Measurements from ENCODE around the gene ADGRF3. TPM values are rescaled to one million over a fixed set of nuclear protein-coding genes. Genes with fewer than 3 reads are reported as not detected.

The ADGRF3 gene
- total and polyA plus RNA-seq, 10 of the 15 experiments (the other 5 are each of a cell fraction or from before 2014, with no cell fraction given) = 0.03 to 3.1 (median 0.84) TPM

- TF ChIP-seq BACH1 (IDR thresholded peaks at IDR 0.05; ENCODE audit: borderline replicate concordance) (no peak), IRF4 (IDR thresholded peaks at IDR 0.05; ENCODE audit: low read depth, low read length) (no peak), ELK1 (IDR thresholded peaks at IDR 0.05; ENCODE audit: low read depth, low read length) (no peak)
- RAD21 ChIA-PET (ENCODE audit: unreplicated experiment) = no interaction called here
- H2AFZ ChIP-seq (ENCODE audit: control insufficient read depth, low read depth, low read length) = no peak overlapping the region
- H3K4me1 ChIP-seq (ENCODE audit: control insufficient read depth, insufficient read depth, low read length) = peaks cover 2% of the 10 kb centered on the region; the same call in 1 of the 2 replicates
- FAIRE-seq (no peak), ATAC-seq (no peak), DNase-seq (ENCODE audit: low read depth, low spot score) (no peak)
- no peak overlapping the region for H3K4me2 ChIP-seq (ENCODE audit: control insufficient read depth, insufficient read depth)
- H4K20me1 ChIP-seq (ENCODE audit: control insufficient read depth, insufficient read depth) = no peaks in the 10 kb centered on the region; the same call in 1 of the 2 replicates
- no peak overlapping the region for H3K4me3 ChIP-seq
- BruUV-seq (replicated peaks) = no TSS peak
- no peaks in the 10 kb centered on the region for H3K9me3 ChIP-seq (replicated peaks; ENCODE audit: control insufficient read depth, insufficient read depth, low read length)
- no peaks in the 10 kb centered on the region; a peak in 1 of 4 replicates for H3K27me3 ChIP-seq (replicated peaks in 1 of 2; ENCODE audit: control insufficient read depth in 2 of 2, insufficient read depth in 2 of 2, low read length in 1 of 2)
- H3K79me2 ChIP-seq (ENCODE audit: control insufficient read depth, insufficient read depth, low read length) = no peaks in the 10 kb centered on the region
- SMC1A ChIA-PET (ENCODE audit: uncharacterized antibody, unreplicated experiment) = interaction anchor here (0.9 kb wide), 1 partner anchor 16 kb away, joined by 3 read pairs; no protein-coding TSS in a partner anchor
- H3K9ac ChIP-seq (ENCODE audit: control insufficient read depth, insufficient read depth, low read length) = no peak overlapping the region
- POLR2A ChIA-PET = no interaction called here
- intact Hi-C loops (cut with micrococcal nuclease; ENCODE audit: unreplicated experiment) = no loop called here
- no peaks in the 10 kb centered on the region for H3K36me3 ChIP-seq (ENCODE audit: control insufficient read depth in 2 of 2, insufficient read depth in 2 of 2, low read length in 1 of 2)
- CTCF ChIA-PET = interaction anchor here (0.9 to 1.5 kb wide), 2 partner anchors 8 to 12 kb away, joined by 6 read pairs; no protein-coding TSS in a partner anchor
- no peak overlapping the region for H3K27ac ChIP-seq (ENCODE audit: control insufficient read depth, insufficient read depth)
- in situ Hi-C loops (cut with MboI) = no loop called here
- WGBS (ENCODE audit: insufficient coverage, insufficient replicate concordance, low lambda C conversion rate, missing lambda C conversion rate) = 23% methylated on average over 6 of the region's 6 CpGs
These were observed 27.6 kb downstream of the ADGRF3 start for GRCh38 chr2:26318950-26319349.

GRCh38 chr2:26317377-26318105 lies 29.0 kb downstream of the ADGRF3 start:
- Histone ChIP-seq H3K79me2 (ENCODE audit: control insufficient read depth, insufficient read depth, low read length) (no peaks in the 10 kb centered on the region), H3K36me3 (ENCODE audit: control insufficient read depth in 2 of 2, insufficient read depth in 2 of 2, low read length in 1 of 2) (no peaks in the 10 kb centered on the region), H3K9ac (ENCODE audit: control insufficient read depth, insufficient read depth, low read length) (no peak overlapping the region), H3K4me2 (ENCODE audit: control insufficient read depth, insufficient read depth) (no peak overlapping the region), H3K27ac (ENCODE audit: control insufficient read depth, insufficient read depth) (no peak overlapping the region), H3K9me3 (replicated peaks; ENCODE audit: control insufficient read depth, insufficient read depth, low read length) (no peaks in the 10 kb centered on the region), H2AFZ (ENCODE audit: control insufficient read depth, low read depth, low read length) (no peak overlapping the region), H3K4me3 (no peak overlapping the region), H4K20me1 (ENCODE audit: control insufficient read depth, insufficient read depth) (no peaks in the 10 kb centered on the region; the same call in 1 of the 2 replicates), H3K27me3 (replicated peaks in 1 of 2; ENCODE audit: control insufficient read depth in 2 of 2, insufficient read depth in 2 of 2, low read length in 1 of 2) (no peaks in the 10 kb centered on the region; a peak in 1 of 4 replicates), H3K4me1 (ENCODE audit: control insufficient read depth, insufficient read depth, low read length) (peaks cover 2% of the 10 kb centered on the region; the same call in 1 of the 2 replicates)
- intact Hi-C loops (cut with micrococcal nuclease; ENCODE audit: unreplicated experiment) = no loop called here
- no peak for FAIRE-seq
- in situ Hi-C loops (cut with MboI) = no loop called here
- DNase-seq (ENCODE audit: low read depth, low spot score) = no peak
- CTCF ChIA-PET = interaction anchor here (0.8 kb wide), 1 partner anchor 13 kb away, joined by 3 read pairs; no protein-coding TSS in a partner anchor
- no TSS peak for BruUV-seq (replicated peaks)
- SMC1A ChIA-PET (ENCODE audit: uncharacterized antibody, unreplicated experiment) = interaction anchor here (1.1 to 1.6 kb wide), 3 partner anchors 13 to 48 kb away, joined by 3 to 4 read pairs (median 3); no protein-coding TSS in a partner anchor
- no peak for ATAC-seq
- POLR2A ChIA-PET = no interaction called here
- RAD21 ChIA-PET (ENCODE audit: unreplicated experiment) = no interaction called here
- 58% methylated on average over 8 of the region's 8 CpGs for WGBS (ENCODE audit: insufficient coverage, insufficient replicate concordance, low lambda C conversion rate, missing lambda C conversion rate)
- no peak for TF ChIP-seq POLR2AphosphoS5 (IDR thresholded peaks at IDR 0.05; ENCODE audit: low read length)
- TF ChIP-seq EED (IDR thresholded peaks at IDR 0.05; ENCODE audit: low read depth) = no peak
- TF ChIP-seq EGR1 (IDR thresholded peaks at IDR 0.05; ENCODE audit: borderline replicate concordance in 1 of 2, low read depth in 2 of 2, low read length in 2 of 2) = no peak
- no peak for TF ChIP-seq CHD2 (IDR thresholded peaks at IDR 0.05; ENCODE audit: borderline replicate concordance, low read depth, low read length)
- no peak for TF ChIP-seq RELA (IDR thresholded peaks at IDR 0.05; ENCODE audit: borderline replicate concordance, partially characterized antibody)
- no peak for TF ChIP-seq HDAC2 (IDR thresholded peaks at IDR 0.05)
- TF ChIP-seq BACH1 (IDR thresholded peaks at IDR 0.05; ENCODE audit: borderline replicate concordance) = no peak
- TF ChIP-seq MLLT1 (IDR thresholded peaks at IDR 0.05) = no peak
- TF ChIP-seq ZNF622 (IDR thresholded peaks at IDR 0.05) = no peak
- TF ChIP-seq NFYB (IDR thresholded peaks at IDR 0.05; ENCODE audit: insufficient read depth, low read depth, low read length) = no peak

Measured in GM12878 (cell line).